HepG2 (cell line): Measurements from ENCODE around the gene ME3. TPM values are rescaled to one million over a fixed set of nuclear protein-coding genes. Genes with fewer than 3 reads are reported as not detected.
A peak's percentile ranks its signal among the peaks of the same experiment; 100 is the strongest.

Experiments used
- ATAC-seq: fragments of 200-7000 bp; cut with Tn5 transposase; 3 replicates; pipeline ENCODE4 v1.9.1; 2020; ENCODE audit warnings: mild to moderate bottlenecking, moderate library complexity
- BruUV-seq: library from RNA; stranded (reverse); fragments of 400-500 nt; replicated peaks from 2 replicates; lab custom pipeline; 2021; lab: Mats Ljungman, UMichigan
- CTCF ChIA-PET: fragments of 300-600 bp; formaldehyde crosslinking; extraction: SDS; loops from one replicate; lab custom pipeline; 2021; ENCODE audit warnings: low total read pairs, inconsistent platforms, low intra/inter-chr PET ratio; lab: Yijun Ruan, JAX
- POLR2A ChIA-PET: fragments of 350-600 bp; sonication (Branson Sonifier 250); formaldehyde crosslinking; loops from one replicate; lab custom pipeline; 2020; ENCODE audit warnings: antibody characterized with exemption, inconsistent platforms; lab: Yijun Ruan, JAX
- DNase-seq: peaks from one replicate; pipeline ENCODE4 v3.0.0-alpha.2; 2015; ENCODE audit warnings: low spot score
- FAIRE-seq: peaks from 3 replicates; lab custom pipeline; 2011; peaks lifted over from hg19 to GRCh38; lab: Jason Lieb, UNC
- H2AFZ ChIP-seq: one replicate; pipeline ENCODE4 v1.6.1; 2011; ENCODE audit warnings: low read length, inconsistent platforms
- H3K27ac ChIP-seq: fragments of 300-600 bp; 3 replicates; pipeline ENCODE4 v1.8.0; 2011; ENCODE audit warnings: mixed run types, mild to moderate bottlenecking, mixed read lengths, low read length, inconsistent platforms; ENCODE audit not compliant: insufficient read depth; ENCODE audit errors: extremely low read length
- H3K27me3 ChIP-seq, 2 experiments: fragments of 200-600 bp in 1 of 2; 2 replicates in 1 of 2; 3 replicates in 1 of 2; pipeline versions ENCODE4 v1.6.0 to v1.8.0; 2011; ENCODE audit warnings: low read length in 2 of 2, mild to moderate bottlenecking in 2 of 2, moderate library complexity in 2 of 2, inconsistent platforms in 1 of 2; ENCODE audit not compliant: insufficient read depth in 2 of 2, control insufficient read depth in 1 of 2
- H3K36me3 ChIP-seq, 2 experiments: fragments of 200-600 bp in 1 of 2; replicated peaks in 1 of 2; 2 replicates in 1 of 2; 3 replicates in 1 of 2; pipeline versions ENCODE4 v1.5.1 to v1.8.0; 2011; ENCODE audit warnings: low read length in 2 of 2, inconsistent platforms in 1 of 2; ENCODE audit not compliant: insufficient read depth in 2 of 2, control insufficient read depth in 1 of 2
- H3K4me1 ChIP-seq: 2 replicates; pipeline ENCODE4 v1.5.1; 2012; ENCODE audit warnings: low read length, inconsistent platforms; ENCODE audit not compliant: insufficient read depth
- H3K4me2 ChIP-seq: 2 replicates; pipeline ENCODE4 v1.6.0; 2011; ENCODE audit warnings: low read depth, low read length, inconsistent platforms
- H3K4me3 ChIP-seq, 3 experiments: fragments of 200-600 bp in 1 of 3; sonication (generic), shearing (Covaris generic) in 1 of 3; replicated peaks in 1 of 3; 2 replicates each; pipeline ENCODE4 v1.5.1; 2011 to 2016; ENCODE audit warnings: low read length in 3 of 3, inconsistent platforms in 2 of 3, low read depth in 2 of 3, mild to moderate bottlenecking in 2 of 3, control low read depth in 1 of 3, mixed read lengths in 1 of 3; ENCODE audit not compliant: insufficient read depth in 1 of 3
- H3K79me2 ChIP-seq: one replicate; pipeline ENCODE4 v1.6.1; 2011; ENCODE audit warnings: low read length, inconsistent platforms; ENCODE audit not compliant: insufficient read depth
- H3K9ac ChIP-seq: 2 replicates; pipeline ENCODE4 v1.6.0; 2011; ENCODE audit warnings: mild to moderate bottlenecking, low read depth, low read length, inconsistent platforms; ENCODE audit not compliant: insufficient read depth
- H3K9me3 ChIP-seq: 2 replicates; pipeline ENCODE4 v1.5.1; 2012; ENCODE audit warnings: mild to moderate bottlenecking, low read length
- H4K20me1 ChIP-seq: 2 replicates; pipeline ENCODE4 v1.6.0; 2011; ENCODE audit warnings: inconsistent platforms, mild to moderate bottlenecking, low read length, moderate library complexity; ENCODE audit not compliant: insufficient read depth
- CCDC6 ChIP-seq: sonication (generic); formaldehyde crosslinking; IDR thresholded peaks from 2 replicates; pipeline ENCODE4 v1.8.1; 2022; ENCODE audit warnings: mild to moderate bottlenecking, missing genetic modification reagents, moderate library complexity
- DMAP1 ChIP-seq: IDR thresholded peaks from 2 replicates; pipeline ENCODE4 v1.6.1; 2016
- EP300 ChIP-seq, 3 experiments: sonication (generic) in 1 of 3; formaldehyde crosslinking in 1 of 3; IDR thresholded peaks; 2 replicates each; pipeline versions ENCODE4 v1.5.1 to v1.6.1; 2011 to 2020; ENCODE audit warnings: low read depth in 2 of 3, low read length in 2 of 3, borderline replicate concordance in 1 of 3, improper control_type of control experiment in 1 of 3, mild to moderate bottlenecking in 1 of 3, missing genetic modification reagents in 1 of 3, moderate library complexity in 1 of 3
- FOXP1 ChIP-seq, 2 experiments: fragments of 450-650 bp in 1 of 2; IDR thresholded peaks; 2 replicates each; pipeline ENCODE4 v1.6.1; 2017 to 2018; ENCODE audit warnings: antibody characterized with exemption in 1 of 2
- LCORL ChIP-seq, 2 experiments: fragments of 450-650 bp in 1 of 2; sonication (generic) in 1 of 2; formaldehyde crosslinking in 1 of 2; IDR thresholded peaks; 2 replicates each; pipeline versions ENCODE4 v1.5.0 to v1.6.1; 2017 to 2020; ENCODE audit warnings: antibody characterized with exemption in 1 of 2, missing genetic modification reagents in 1 of 2
- MEF2D ChIP-seq: sonication (generic); formaldehyde crosslinking; IDR thresholded peaks from 2 replicates; pipeline ENCODE4 v1.5.1; 2020; ENCODE audit warnings: mild to moderate bottlenecking, missing genetic modification reagents
- MYC ChIP-seq: sonication (generic); formaldehyde crosslinking; IDR thresholded peaks from 2 replicates; pipeline ENCODE4 v1.9.0; 2021; ENCODE audit warnings: missing genetic modification reagents, borderline replicate concordance
- POLR2A ChIP-seq, 2 experiments: IDR thresholded peaks; 2 replicates each; pipeline ENCODE4 v1.6.1; 2011; ENCODE audit warnings: low read depth in 2 of 2, low read length in 2 of 2, mild to moderate bottlenecking in 1 of 2, moderate library complexity in 1 of 2; ENCODE audit not compliant: insufficient read depth in 1 of 2
- POLR2G ChIP-seq: fragments of 200-400 bp; formaldehyde crosslinking; IDR thresholded peaks from 2 replicates; pipeline ENCODE4 v1.6.1; 2018; ENCODE audit warnings: mild to moderate bottlenecking, low read depth, low read length, moderate library complexity
- PRMT3 ChIP-seq: sonication (generic); formaldehyde crosslinking; IDR thresholded peaks from 2 replicates; pipeline ENCODE4 v1.8.1; 2022; ENCODE audit warnings: low read depth, mild to moderate bottlenecking, moderate library complexity, missing genetic modification reagents, borderline replicate concordance
- RBM39 ChIP-seq: fragments of 200-400 bp; formaldehyde crosslinking; IDR thresholded peaks from one replicate; pipeline ENCODE4 v1.6.1; 2018; ENCODE audit warnings: antibody characterized with exemption, mild to moderate bottlenecking, low read depth, low read length; ENCODE audit not compliant: poor library complexity, severe bottlenecking
- SIN3B ChIP-seq: fragments of 150-350 bp; IDR thresholded peaks from 2 replicates; pipeline ENCODE4 v1.6.1; 2014; ENCODE audit warnings: low read length
- SIX4 ChIP-seq: sonication (generic); formaldehyde crosslinking; IDR thresholded peaks from 2 replicates; pipeline ENCODE4 v1.4.0; 2020; ENCODE audit warnings: missing genetic modification reagents
- ZBTB7B ChIP-seq: sonication (generic); formaldehyde crosslinking; IDR thresholded peaks from 2 replicates; pipeline ENCODE4 v1.4.0; 2020; ENCODE audit warnings: missing genetic modification reagents
- ZNF143 ChIP-seq: sonication (generic); formaldehyde crosslinking; IDR thresholded peaks from 2 replicates; pipeline ENCODE4 v1.4.0; 2020; ENCODE audit warnings: missing genetic modification reagents
- ZNF724P ChIP-seq: sonication (generic); formaldehyde crosslinking; IDR thresholded peaks from 2 replicates; pipeline ENCODE4 v1.8.0; 2022; ENCODE audit warnings: missing genetic modification reagents, borderline replicate concordance
- ZNF841 ChIP-seq: sonication (generic); formaldehyde crosslinking; IDR thresholded peaks from 2 replicates; pipeline ENCODE4 v1.8.1; 2023; ENCODE audit warnings: missing genetic modification reagents, borderline replicate concordance
- ZSCAN25 ChIP-seq: sonication (generic); formaldehyde crosslinking; IDR thresholded peaks from 2 replicates; pipeline ENCODE4 v1.8.0; 2022; ENCODE audit warnings: mild to moderate bottlenecking, missing genetic modification reagents
- WGBS: methylation state at CpG from one replicate; pipeline ENCODE4 v1.1.6; 2017; ENCODE audit warnings: low lambda C conversion rate; 5-methylcytosine and 5-hydroxymethylcytosine counted together
- in situ Hi-C: cut with HindIII; loops from 2 replicates; pipeline ENCODE4 v1.10.0; 2017; ENCODE audit warnings: low pct_unique_long_range_greater_than_20kb; ENCODE audit not compliant: extremely low pct_ligation_motif_present
- intact Hi-C: fragments of 100-400 bp; cut with micrococcal nuclease; formaldehyde crosslinking; loops from one replicate; pipeline ENCODE4 v1.10.0; 2022; ENCODE audit not compliant: unreplicated experiment
- polyA plus RNA-seq, 8 experiments: library from polyadenylated mRNA; depleted of rRNA in 3 of 8; stranded (reverse) in 7 of 8; unstranded in 1 of 8; fragments of >200 nt; fragmentation: Illumina TruSeq in 4 of 8; extraction: Trizol in 4 of 8; gene quantifications; 2 replicates each; pipeline versions ENCODE4 v1.2.1 to v1.2.3, GENCODE V29; 2011 to 2016; ENCODE audit warnings: low read depth in 4 of 8, missing spikeins in 1 of 8, mixed read lengths in 1 of 8; ENCODE audit not compliant: insufficient read depth in 1 of 8
- total RNA-seq, 5 experiments: library from RNA; depleted of rRNA; stranded (reverse); fragments of >200 nt; fragmentation: Illumina TruSeq; extraction: Trizol; gene quantifications; 2 replicates each; pipeline ENCODE4 v1.2.3, GENCODE V29; 2016; ENCODE audit warnings: low read depth in 1 of 5
- TF ChIP-seq, protein P1 (sequence below): sonication (generic); formaldehyde crosslinking; IDR thresholded peaks from 2 replicates; pipeline ENCODE4 v1.8.0; 2022; ENCODE audit warnings: missing genetic modification reagents, low read depth, mild to moderate bottlenecking, borderline replicate concordance
- TF ChIP-seq, protein P2 (sequence below): sonication (generic); formaldehyde crosslinking; IDR thresholded peaks from 2 replicates; pipeline ENCODE4 v1.4.0; 2020; ENCODE audit warnings: missing genetic modification reagents, borderline replicate concordance

Gene ME3
- total and polyA plus RNA-seq, 2 of the 13 experiments (the other 11 are each of a cell fraction or from before 2014, with no cell fraction given): not detected

DNA sequence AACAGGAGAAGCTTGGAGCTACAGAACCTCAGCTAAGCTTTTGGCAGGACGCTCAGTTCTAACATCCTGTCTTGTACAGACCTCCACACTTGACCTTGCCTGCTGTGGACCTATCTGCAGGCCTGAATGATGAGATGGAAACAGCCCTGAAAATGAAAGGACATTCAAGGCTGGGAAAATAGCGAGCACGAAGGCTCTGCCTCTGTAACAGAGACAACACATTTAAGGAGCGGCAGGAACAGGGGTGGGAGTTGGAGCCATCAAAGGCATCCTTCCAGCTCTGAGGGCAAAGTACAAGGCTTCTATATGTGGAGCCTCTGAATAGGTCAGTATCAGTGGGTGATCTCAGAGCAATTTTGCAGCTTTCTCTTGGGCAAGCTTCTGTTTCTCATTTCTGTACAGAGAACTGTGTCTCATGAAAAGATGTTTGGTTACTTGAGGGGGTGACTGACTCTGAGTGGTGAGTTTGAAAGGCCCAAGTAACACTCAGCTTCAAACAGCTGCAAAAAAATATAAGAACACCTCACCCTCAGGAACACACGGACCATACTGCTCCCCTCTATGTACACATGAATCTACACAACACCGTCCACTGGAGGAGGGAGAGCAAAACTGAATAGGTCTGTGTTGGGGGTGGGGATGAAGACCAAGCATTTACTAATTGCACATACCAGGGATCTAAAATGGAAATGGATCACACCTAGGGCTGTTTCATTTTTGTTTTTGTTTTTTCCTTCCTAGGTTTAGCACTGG is 196.1 kb downstream of the ME3 start:
- BruUV-seq: no TSS peak
- in situ Hi-C loops: no loop called here
- peak overlapping the region; percentile 46 for H3K27ac ChIP-seq
- CTCF ChIA-PET: no interaction called here
- H2AFZ ChIP-seq: no peak overlapping the region
- peak overlapping the region; percentile 9 to 29 (median 15); a peak in 4 of 6 replicates for H3K4me3 ChIP-seq
- H4K20me1 ChIP-seq: no peaks in the 10 kb centered on the region
- DNase-seq (peak; percentile 89), FAIRE-seq (peak; percentile 74), ATAC-seq (peak; percentile 98)
- POLR2A ChIA-PET: interaction anchor here (1.0 to 1.8 kb wide), 7 partner anchors 9 to 117 kb away, joined by 4 to 22 read pairs (median 5); no protein-coding TSS in a partner anchor
- H3K79me2 ChIP-seq: no peaks in the 10 kb centered on the region
- H3K9ac ChIP-seq: no peak overlapping the region
- H3K4me2 ChIP-seq: peak overlapping the region; percentile 58
- peaks cover 23% of the 10 kb centered on the region for H3K4me1 ChIP-seq
- H3K9me3 ChIP-seq: no peaks in the 10 kb centered on the region
- intact Hi-C loops: no loop called here
- H3K36me3 ChIP-seq: no peaks in the 10 kb centered on the region
- 5% methylated on average over 6 of the region's 6 CpGs for WGBS
- H3K27me3 ChIP-seq: no peaks in the 10 kb centered on the region
- TF ChIP-seq ZNF143 (CRISPR knock-in tag) (no peak), LCORL (IDR thresholded peaks at IDR 0.05) (no peak), LCORL (CRISPR knock-in tag; IDR thresholded peaks at IDR 0.05) (no peak), ZNF841 (CRISPR knock-in tag) (no peak), ZBTB7B (CRISPR knock-in tag) (0 out of 2 replicates have a peak, but pooled peaks have one; percentile 35), MEF2D (CRISPR knock-in tag) (no peak), PRMT3 (CRISPR knock-in tag) (no peak), RBM39 (no peak), CCDC6 (CRISPR knock-in tag) (no peak), EP300 (IDR thresholded peaks at IDR 0.05; ENCODE audit: low read depth in 2 of 2, low read length in 2 of 2) (peak in 1 of 2 experiments; percentile 33; a peak in 2 of 4 replicates), EP300 (CRISPR knock-in tag; IDR thresholded peaks at IDR 0.05; ENCODE audit: borderline replicate concordance) (peak; percentile 31; the same call in 1 of the 2 replicates), POLR2G (no peak), FOXP1 (IDR thresholded peaks at IDR 0.05) (no peak), FOXP1 (CRISPR knock-in tag; IDR thresholded peaks at IDR 0.05) (0 out of 2 replicates have a peak, but pooled peaks have one; percentile 19), SIN3B (no peak), SIX4 (CRISPR knock-in tag) (no peak), DMAP1 (CRISPR knock-in tag) (no peak), MYC (CRISPR knock-in tag) (no peak), ZSCAN25 (CRISPR knock-in tag) (no peak), POLR2A (IDR thresholded peaks at IDR 0.05; ENCODE audit: insufficient read depth in 1 of 2, low read depth in 2 of 2, low read length in 2 of 2) (no peak), ZNF724P (CRISPR knock-in tag) (no peak)
- TF ChIP-seq, protein P1, sequence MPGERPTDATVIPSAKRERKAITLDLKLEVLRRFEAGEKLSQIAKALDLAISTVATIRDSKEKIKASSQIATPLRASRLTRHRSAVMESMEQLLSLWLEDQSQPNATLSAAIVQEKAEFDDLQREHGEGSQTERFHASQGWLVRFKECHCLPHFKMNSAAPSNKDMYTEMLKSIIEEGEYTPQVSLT (CRISPR knock-in tag): no peak
- TF ChIP-seq, protein P2, sequence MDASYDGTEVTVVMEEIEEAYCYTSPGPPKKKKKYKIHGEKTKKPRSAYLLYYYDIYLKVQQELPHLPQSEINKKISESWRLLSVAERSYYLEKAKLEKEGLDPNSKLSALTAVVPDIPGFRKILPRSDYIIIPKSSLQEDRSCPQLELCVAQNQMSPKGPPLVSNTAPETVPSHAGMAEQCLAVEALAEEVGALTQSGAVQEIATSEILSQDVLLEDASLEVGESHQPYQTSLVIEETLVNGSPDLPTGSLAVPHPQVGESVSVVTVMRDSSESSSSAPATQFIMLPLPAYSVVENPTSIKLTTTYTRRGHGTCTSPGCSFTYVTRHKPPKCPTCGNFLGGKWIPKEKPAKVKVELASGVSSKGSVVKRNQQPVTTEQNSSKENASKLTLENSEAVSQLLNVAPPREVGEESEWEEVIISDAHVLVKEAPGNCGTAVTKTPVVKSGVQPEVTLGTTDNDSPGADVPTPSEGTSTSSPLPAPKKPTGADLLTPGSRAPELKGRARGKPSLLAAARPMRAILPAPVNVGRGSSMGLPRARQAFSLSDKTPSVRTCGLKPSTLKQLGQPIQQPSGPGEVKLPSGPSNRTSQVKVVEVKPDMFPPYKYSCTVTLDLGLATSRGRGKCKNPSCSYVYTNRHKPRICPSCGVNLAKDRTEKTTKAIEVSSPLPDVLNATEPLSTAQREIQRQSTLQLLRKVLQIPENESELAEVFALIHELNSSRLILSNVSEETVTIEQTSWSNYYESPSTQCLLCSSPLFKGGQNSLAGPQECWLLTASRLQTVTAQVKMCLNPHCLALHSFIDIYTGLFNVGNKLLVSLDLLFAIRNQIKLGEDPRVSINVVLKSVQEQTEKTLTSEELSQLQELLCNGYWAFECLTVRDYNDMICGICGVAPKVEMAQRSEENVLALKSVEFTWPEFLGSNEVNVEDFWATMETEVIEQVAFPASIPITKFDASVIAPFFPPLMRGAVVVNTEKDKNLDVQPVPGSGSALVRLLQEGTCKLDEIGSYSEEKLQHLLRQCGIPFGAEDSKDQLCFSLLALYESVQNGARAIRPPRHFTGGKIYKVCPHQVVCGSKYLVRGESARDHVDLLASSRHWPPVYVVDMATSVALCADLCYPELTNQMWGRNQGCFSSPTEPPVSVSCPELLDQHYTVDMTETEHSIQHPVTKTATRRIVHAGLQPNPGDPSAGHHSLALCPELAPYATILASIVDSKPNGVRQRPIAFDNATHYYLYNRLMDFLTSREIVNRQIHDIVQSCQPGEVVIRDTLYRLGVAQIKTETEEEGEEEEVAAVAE (CRISPR knock-in tag): no peak
